NCI-H146 (cell line): ENCODE data around the gene SELENOK.
A peak's percentile ranks its signal among the peaks of the same experiment; 100 is the strongest.

Experiments used
- DNase-seq: peaks from one replicate; lab custom pipeline; 2025; lab: John Stamatoyannopoulos, UW

Gene SELENOK

DNA sequence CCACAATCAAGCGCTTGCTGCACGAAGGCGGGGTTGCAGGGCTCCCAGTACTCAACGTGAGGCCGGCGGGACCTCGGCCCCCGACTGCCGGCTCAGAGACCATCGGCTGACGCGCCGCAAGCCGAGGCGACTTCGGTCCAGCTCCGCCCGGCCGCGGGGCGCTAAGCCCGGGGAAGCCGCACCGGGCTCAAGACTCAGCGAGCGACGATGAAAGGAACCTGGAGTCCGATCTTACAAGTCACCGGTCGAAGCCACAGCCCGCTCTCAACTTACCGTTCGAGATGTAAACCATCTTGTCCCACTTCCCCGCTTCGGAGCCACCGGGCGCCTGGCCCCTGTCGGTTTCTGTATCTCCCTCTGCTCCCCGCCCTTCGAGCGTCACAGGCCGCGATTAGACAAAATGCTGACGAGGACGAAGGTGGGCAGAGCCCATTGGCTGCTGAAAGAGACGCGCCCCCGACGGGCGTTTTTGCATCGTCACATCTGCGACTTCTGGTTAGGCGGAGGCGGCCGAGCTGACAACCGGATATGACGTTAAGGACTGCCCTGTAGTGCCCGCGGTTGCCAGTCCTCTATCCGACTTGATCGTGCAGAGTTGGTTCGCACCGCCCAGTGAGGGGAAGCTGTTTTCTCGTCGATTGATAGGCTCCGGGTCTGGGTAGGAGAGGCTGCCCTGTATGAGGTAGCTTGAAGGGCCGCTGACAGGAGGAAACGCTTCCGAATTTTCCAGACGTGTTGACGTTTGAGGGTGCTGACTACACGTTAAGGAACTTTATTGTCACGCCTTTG lies at the start of gene SELENOK:
Gene SELENOK (minus strand): TSS at position 363 of the 789 bp plus-strand sequence.
- peak; percentile 98 for DNase-seq

DNA sequence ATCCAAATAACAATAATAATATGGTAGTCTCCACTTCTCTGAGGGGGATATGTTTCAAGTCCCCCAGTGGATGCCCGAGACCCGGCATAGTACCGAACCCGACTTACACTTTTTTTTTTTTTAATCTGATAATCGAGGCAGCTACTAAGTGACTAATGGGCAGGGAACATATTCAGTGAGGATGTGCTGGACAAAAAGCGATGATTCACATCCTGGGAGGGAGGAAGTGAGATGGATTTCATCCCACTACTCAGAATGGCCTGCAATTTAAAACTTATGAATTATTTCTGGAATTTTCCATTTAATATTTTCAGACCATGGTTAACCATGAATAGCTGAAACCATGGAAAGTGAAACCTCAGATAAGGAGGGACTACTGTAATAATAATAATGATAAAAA lies 49.5 kb upstream of the SELENOK start:
- no peak for DNase-seq

GRCh38 chr3:53940623-53941022 lies 49.0 kb upstream of the SELENOK start:
- DNase-seq, result no peak

- no peak for DNase-seq
Measured at GRCh38 chr3:53939813-53940212, 48.2 kb upstream of the SELENOK start.

- no peak for DNase-seq
Measured at GRCh38 chr3:53939086-53939582, 47.5 kb upstream of the SELENOK start.

DNA sequence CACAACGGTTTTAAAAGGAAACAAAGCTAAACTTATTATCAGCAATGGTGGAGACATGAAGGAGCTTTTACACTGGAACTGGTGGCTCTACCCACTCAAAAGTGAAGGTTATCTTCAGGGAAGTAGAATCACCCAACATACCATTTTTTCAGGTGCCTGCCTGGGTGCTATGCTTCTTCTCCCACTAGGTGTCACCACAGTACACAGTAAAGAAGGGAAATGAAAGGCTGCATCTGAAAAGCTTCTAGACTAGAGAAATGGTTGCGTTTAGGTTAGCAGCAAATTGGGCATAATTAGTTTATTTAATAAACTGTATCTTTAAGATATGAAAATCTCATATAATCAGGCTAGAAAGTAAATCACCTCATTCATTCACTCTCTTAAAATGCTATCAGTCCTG lies 47.0 kb upstream of the SELENOK start:
- peak; percentile 43 for DNase-seq

DNA sequence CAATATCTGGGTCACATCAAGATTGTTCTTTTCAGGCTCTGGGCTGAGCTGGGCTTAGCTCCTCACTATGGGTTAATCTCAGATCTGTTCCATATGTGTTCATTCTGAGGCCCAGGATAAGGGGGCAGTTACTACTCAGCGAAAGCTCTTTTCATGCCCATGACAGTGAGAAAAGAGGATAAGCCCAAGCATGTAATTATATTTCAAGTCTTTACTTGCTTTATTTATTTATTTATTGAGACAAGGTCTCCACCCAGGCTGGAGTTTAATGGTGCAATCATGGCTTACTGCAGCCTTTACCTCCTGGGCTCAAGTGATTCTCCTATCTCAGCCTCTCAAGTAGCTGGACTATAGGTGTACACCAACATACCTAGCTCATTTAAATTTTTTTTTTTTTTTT lies 44.7 kb upstream of the SELENOK start:
- DNase-seq, result no peak

DNA sequence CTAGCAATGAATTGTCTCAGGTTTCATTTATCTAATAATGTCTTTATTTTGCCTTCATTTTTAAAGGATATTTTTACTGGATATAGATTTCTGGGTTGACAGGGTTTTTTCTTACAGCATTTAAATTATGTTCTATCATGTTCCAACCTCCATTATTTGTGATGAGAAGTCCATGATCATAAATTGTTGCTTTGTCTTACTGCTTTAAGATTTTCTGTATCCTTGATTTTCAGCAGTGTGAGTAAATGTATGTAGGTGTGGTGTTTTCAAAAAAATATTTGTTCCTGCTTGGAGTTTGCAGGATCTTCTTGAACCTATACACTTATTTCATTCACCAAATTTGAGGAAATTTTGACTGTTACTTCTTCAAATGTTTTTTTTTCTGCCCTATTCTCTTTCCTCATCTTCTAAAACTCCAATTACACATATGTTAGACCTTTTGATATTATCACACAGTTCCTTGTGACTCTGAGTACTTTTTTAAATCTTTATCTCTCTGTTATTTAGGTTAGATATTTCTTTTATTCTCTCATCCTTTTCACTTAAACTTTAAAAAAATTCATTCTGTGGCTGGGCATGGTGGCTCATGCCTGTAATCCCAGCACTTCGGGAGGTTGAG lies 43.7 kb upstream of the SELENOK start:
- no peak for DNase-seq

- DNase-seq, result peak; percentile 9
Measured at GRCh38 chr3:53927208-53927872, 35.7 kb upstream of the SELENOK start.

GRCh38 chr3:53921296-53921695 lies 29.6 kb upstream of the SELENOK start:
- no peak for DNase-seq

GRCh38 chr3:53919741-53920140 lies 28.1 kb upstream of the SELENOK start:
- DNase-seq, result no peak

GRCh38 chr3:53913401-53913800 lies 21.7 kb upstream of the SELENOK start:
- no peak for DNase-seq

- no peak for DNase-seq
Measured at GRCh38 chr3:53902711-53903110, 11.1 kb upstream of the SELENOK start.

GRCh38 chr3:53902067-53902466 lies 10.4 kb upstream of the SELENOK start:
- no peak for DNase-seq

- DNase-seq, result no peak
Measured at GRCh38 chr3:53900666-53901331, 9.1 kb upstream of the SELENOK start.

DNA sequence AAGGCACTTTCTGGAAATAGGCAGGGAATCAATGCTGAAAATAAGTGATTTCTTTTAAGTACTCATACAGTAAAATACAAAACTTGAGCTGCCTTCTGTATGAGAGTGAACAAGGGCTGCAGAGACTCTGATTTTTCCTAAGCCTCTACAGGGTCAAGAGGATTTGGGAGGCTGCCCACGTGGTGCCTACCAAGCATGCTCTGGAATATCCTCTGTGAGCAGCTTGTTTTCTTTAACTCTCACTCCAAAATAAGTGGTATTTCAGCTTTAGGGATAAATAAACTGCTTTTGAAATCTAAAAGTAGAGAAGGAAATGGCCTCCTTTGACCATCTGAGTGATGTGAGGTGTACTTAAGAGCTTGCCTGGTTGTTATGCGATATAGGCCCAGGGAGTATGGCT lies 8.1 kb upstream of the SELENOK start:
- DNase-seq, result no peak

GRCh38 chr3:53892286-53892637 lies 603 bp upstream of the SELENOK start:
- DNase-seq, result no peak

DNA sequence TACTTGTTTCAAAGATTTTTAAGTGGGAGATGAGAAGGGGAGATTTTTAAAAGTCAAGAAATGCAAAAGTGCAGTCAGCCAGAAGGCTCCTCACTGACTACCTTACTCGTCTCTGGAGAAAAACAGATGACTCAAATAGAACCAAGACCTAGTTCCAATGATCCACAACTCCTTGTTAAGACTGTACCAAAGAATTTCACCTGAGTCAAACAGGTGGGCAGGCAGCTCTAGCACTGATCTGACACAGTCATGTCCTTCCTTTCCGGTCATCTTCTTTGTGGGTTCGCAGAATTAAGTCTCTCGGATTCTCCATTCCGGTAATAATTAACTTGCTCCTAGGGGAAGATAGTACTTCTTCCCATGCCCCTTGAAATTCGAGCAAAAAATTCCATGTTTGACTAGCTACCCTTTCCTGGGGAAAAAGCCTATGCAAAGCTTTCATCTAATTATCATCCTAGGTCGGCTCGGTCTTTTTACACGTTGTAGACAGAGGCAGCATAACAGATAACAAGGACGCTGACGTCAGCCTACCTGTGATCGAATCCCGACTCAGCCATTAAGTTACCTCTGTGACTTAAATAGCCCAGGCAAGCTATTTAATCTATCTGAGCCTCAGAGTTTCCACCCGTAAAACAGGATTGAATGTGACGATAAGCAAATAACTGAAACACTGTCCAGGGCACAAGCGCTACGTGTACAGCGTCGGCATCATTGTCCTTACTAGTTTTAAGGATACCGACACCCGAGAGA lies 758 bp downstream of the SELENOK start:
- peak; percentile 33 for DNase-seq

DNA sequence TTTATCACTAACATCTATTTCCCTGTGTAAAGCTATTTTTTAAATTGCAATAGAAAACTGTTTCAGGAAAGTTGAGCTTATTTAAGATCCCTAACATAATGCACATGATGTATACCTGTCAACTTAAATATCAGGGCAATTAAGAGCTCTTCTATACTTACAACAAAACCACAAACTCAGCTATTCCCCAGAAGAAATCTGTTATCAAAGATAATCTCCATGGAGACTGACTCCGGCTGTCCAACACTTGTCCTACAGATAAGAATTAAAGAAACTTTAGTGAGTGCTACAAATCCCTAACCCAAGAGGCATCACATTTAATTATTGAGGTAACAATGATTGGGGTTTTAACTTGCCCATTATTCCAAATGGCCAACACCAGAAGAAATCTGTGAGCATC lies 3.4 kb downstream of the SELENOK start:
- DNase-seq, result no peak

- no peak for DNase-seq
Measured at GRCh38 chr3:53887446-53887845, 4.2 kb downstream of the SELENOK start.

- DNase-seq, result no peak
Measured at GRCh38 chr3:53885239-53885638, 6.4 kb downstream of the SELENOK start.

DNA sequence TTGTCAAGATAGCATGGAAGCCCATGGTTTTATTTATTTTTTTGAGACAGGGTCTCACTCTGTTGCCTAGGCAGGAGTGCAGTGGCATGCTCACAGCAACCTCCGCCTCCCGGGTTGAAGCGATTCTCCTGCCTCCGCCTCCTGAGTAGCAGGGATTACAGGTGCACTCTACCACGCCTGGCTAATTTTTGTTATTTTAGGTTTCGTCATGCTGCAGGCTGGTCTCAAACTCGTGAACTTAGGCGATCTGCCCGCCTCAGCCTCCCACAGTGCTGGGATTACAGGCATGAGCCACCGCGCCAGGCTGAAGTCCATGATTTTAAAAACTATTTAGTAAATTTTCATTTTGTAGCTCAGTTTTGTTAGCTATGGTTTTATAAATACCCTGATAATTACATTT lies 7.0 kb downstream of the SELENOK start:
- no peak for DNase-seq
